VCaP (cell line): ENCODE measurements around the gene POU3F3.
A peak's percentile ranks its signal among the peaks of the same experiment; 100 is the strongest.

Experiments used
- H3K27ac ChIP-seq: fragments of 450-650 bp; 2 replicates; pipeline ENCODE4 v1.5.1; 2017
- CTCF ChIP-seq: fragments of 450-650 bp; conservative IDR thresholded peaks from 2 replicates; pipeline ENCODE4 v1.5.1; 2017; ENCODE audit warnings: mild to moderate bottlenecking, moderate library complexity

The POU3F3 gene

GRCh38 chr2:104896446-104896845 is 42.5 kb downstream of the POU3F3 start:
- H3K27ac ChIP-seq, result no peak overlapping the region
- TF ChIP-seq CTCF, result no peak

GRCh38 chr2:104897515-104898184 is 43.7 kb downstream of the POU3F3 start:
- TF ChIP-seq CTCF, result no peak
- H3K27ac ChIP-seq, result no peak overlapping the region

- TF ChIP-seq CTCF, result no peak
- H3K27ac ChIP-seq, result peak overlapping the region; percentile 97
Measured at GRCh38 chr2:104900608-104901007, 46.7 kb downstream of the POU3F3 start.

- no peak for TF ChIP-seq CTCF
- peak overlapping the region; percentile 97 for H3K27ac ChIP-seq
Measured at GRCh38 chr2:104901037-104901881, 47.3 kb downstream of the POU3F3 start.

GRCh38 chr2:104902317-104902716 is 48.4 kb downstream of the POU3F3 start:
- TF ChIP-seq CTCF, result no peak
- peak overlapping the region; percentile 97 for H3K27ac ChIP-seq
